Activated CD4-positive, alpha-beta memory T cell treated with anti-CD3 and anti-CD28 coated beads, Interleukin-2, amount 10 ng/mL, durations not matched to agents 7 days and 5 days (primary cell): Measurements from ENCODE around the gene CYB5A. TPM values are rescaled to one million over a fixed set of nuclear protein-coding genes. Genes with fewer than 3 reads are reported as not detected.

Experiments
- total RNA-seq, 2 experiments: library from RNA; stranded (reverse); gene quantifications; one replicate each; pipeline ENCODE4 v1.2.3, GENCODE V29; 2021

Gene CYB5A
- total RNA-seq, 2 experiments from 2014 or later, result 20.4 to 21.9 TPM

Other genes starting within 250 kb of the CYB5A start
- gene FBXO15, start 144.1 kb downstream of the CYB5A start, total RNA-seq, result 1 to 10 TPM in 1 of 2 experiments, under 1 TPM in 1; 0.60 to 1.1 TPM
- 10 to 100 TPM; 18.4 to 18.7 TPM for gene TIMM21, start 143.4 kb downstream of the CYB5A start, total RNA-seq
- gene C18orf63, start 23.9 kb upstream of the CYB5A start, total RNA-seq, result not detected
- not detected for gene DIPK1C, start 165.3 kb upstream of the CYB5A start, total RNA-seq
- 100 to 1,000 TPM; 141 to 143 TPM for gene CNDP2, start 204.4 kb upstream of the CYB5A start, total RNA-seq
- gene CNDP1, start 242.5 kb upstream of the CYB5A start, total RNA-seq, result not detected